Measurements from ENCODE around the gene SDS.
A peak's percentile ranks its signal among the peaks of the same experiment; 100 is the strongest.
"Not testable (repeated sequence)": the region's sequence is repeated elsewhere in the genome, so short reads cannot be mapped to it uniquely, and the experiment has no call there.

The SDS gene

DNA sequence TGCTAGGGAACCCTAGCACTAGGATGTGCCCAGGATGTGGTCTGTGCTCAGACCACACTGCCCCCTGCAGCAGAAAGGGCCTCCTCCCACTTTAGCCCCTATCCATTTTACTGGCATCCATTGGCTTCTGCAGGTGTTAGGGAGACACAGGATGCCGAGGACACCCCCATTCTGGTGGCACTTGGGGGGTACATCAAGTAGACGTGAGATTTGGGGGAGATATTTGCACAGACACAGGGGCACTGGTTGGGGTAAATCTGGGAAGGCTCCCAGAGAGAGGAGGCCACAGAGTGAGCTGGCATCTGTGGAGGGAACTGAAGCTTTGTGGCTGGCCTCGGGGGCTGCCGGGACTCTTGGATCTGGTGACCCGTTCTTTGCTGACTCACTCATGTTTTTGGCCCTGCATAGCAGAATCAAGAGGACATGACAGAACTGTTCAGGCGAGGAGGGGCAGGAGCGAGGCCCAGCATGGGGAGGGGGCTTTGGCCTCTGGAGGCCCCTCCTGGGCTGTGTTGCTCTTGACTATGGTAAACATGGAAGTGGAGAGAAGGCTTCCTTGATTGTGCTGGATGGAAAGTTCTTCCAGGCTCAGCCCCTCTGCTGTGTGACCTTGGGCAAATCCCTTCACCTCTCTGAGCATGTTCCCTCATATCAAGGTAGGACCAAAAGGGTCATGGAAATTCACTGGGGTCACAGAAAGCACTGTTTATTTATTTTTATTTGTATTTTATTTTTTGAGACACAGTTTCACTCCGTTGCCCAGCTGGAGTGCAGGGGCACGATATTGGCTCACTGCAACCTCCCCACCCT, 43.5 kb downstream of the SDS start:
- peak overlapping the region; percentile 85 for H3K4me3 ChIP-seq (ENCODE audit: low read depth, low read length)
- DNase-seq (ENCODE audit: low read depth): no peak

- DNase-seq (ENCODE audit: low read depth): no peak
- H3K4me3 ChIP-seq (ENCODE audit: low read depth, low read length): peak overlapping the region; percentile 85
Measured at GRCh38 chr12:113359133-113359938, 44.4 kb downstream of the SDS start.

GRCh38 chr12:113358381-113359132, 45.1 kb downstream of the SDS start, which contains the start of gene PLBD2:
PLBD2 (plus strand) TSS chr12:113358587; CDS start chr12:113358601, 14 bp downstream.
- H3K4me3 ChIP-seq (ENCODE audit: low read depth, low read length): peak within 1 kb of the TSS; percentile 85
- DNase-seq (ENCODE audit: low read depth): peak; percentile 76

DNA sequence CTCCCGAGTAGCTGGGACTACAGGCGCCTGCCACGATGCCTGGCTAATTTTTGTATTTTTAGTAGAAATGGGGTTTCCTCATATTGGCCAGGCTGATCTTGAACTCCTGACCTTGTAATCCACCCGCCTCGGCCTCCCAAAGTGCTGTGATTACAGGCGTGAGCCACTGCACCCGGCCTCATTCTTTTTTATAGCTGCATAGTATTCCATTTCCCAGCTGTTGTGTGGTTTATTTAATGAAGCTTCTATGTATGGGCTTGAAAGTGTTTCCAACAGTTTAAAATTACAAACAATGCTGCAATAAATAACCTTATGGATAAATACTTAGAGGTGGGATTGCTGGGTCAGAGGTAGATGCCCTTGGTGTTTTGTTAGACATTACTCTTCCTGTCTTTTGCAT, 49.5 kb downstream of the SDS start:
- H3K4me3 ChIP-seq (ENCODE audit: low read depth, low read length); DNase-seq (ENCODE audit: low read depth): not testable (repeated sequence)

DNA sequence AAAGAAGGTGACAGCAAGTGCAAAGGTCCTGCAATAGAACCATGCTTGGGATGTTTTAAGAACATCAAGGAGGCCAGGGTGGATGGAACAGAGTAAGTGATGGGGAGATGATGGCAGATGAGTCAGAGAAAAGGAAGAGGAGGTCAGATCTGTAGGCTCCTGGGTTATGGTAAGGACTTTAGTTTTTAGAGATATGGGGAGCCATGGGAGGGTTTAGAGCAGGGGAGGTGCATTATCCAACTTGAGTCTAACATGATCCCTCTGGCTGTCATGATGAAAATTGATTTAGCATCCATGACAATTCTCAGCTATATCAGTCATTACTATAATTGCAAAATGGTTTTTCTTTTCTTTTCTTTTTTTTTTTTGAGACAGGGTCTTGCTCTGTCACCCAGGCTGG, 52.6 kb downstream of the SDS start:
- H3K4me3 ChIP-seq (ENCODE audit: low read depth, low read length): no peak overlapping the region
- DNase-seq (ENCODE audit: low read depth): no peak

DNA sequence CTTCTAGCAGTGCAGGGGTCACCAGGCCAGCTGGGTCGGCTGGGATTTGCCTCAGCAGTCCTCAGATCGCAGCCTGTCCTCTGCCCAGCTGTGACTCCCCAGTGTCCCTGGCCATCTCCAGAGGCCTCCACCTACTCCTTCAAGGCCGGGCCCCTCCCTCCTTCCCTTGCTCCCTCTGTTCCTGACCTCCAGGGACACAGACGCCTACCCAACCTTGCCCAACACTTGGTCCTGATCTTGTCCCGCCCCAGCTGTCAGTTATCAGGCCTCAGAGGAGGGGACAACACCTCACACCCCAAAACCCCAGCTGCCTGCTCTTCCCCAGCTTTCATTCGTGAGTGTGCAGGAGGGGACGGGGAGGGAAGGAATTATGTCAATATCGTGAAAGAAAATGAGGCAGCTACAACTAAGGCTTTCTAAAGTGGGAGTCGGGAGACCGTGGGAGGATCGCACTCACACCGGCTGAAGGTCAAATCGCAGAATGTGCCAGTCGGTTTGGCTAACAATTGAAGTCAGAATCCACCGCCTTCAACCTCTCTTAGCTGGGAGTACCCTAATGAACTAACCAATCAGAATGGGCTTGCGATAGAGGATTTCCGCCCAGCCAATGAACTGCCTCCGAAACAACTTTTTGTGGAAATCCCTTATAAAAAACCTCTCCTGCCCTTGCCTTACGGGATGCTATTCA, 54.7 kb downstream of the SDS start:
- H3K4me3 ChIP-seq (ENCODE audit: low read depth, low read length): no peak overlapping the region
- DNase-seq (ENCODE audit: low read depth): no peak

DNA sequence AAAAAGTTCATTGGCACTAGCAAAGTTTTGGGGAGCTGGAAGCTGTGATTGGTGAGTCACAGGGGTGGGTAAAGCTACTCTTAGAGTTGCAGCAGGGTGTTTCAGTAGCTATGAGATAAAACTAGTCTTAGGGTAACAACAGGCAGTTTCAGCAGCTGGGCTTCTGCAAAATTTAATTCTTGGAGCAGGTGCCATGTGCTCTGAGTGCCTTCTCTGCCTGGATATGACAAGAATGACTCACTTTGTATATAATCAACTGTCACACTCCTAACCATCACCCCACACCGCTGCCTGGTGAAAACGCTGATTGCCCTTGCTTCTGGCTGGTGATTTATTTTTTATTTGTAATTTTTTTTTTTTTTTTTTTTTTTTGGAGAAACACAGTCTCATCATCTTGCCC, 55.8 kb downstream of the SDS start:
- no peak overlapping the region for H3K4me3 ChIP-seq (ENCODE audit: low read depth, low read length)
- no peak for DNase-seq (ENCODE audit: low read depth)

- H3K4me3 ChIP-seq (ENCODE audit: low read depth, low read length): no peak overlapping the region
- DNase-seq (ENCODE audit: low read depth): no peak
Measured at GRCh38 chr12:113347107-113347506, 56.6 kb downstream of the SDS start.

DNA sequence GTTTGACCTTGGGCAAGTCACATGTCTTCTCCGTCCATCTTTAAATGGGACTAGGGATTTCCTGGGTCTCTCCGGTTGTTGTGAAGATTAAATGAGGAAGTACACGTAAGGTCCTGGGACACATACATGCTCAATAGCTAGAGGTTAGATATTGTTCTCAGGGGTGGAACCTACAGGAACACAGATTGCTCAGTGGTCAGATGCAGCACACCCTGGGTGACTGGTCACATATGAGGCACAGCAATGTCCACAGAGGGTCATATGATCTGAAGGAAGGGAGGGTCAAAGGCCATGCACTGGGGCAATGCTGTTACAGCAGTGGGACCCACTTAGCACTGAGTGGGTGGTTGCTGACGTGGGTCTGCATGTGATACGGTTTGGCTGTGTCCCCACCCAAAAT, 57.3 kb downstream of the SDS start:
- DNase-seq (ENCODE audit: low read depth): no peak
- no peak overlapping the region for H3K4me3 ChIP-seq (ENCODE audit: low read depth, low read length)

- H3K4me3 ChIP-seq (ENCODE audit: low read depth, low read length): no peak overlapping the region
- no peak for DNase-seq (ENCODE audit: low read depth)
Measured at GRCh38 chr12:113345318-113345717, 58.4 kb downstream of the SDS start.

Data from skeletal muscle cell (primary cell).